Measurements from ENCODE around the gene LENEP. TPM values are rescaled to one million over a fixed set of nuclear protein-coding genes. Genes with fewer than 3 reads are reported as not detected.

Gene LENEP
- total RNA-seq, 2 experiments from 2014 or later = not detected

GRCh38 chr1:155018617-155019348 is 25.4 kb downstream of the LENEP start:
- ChIA-PET POLR2A (interaction anchor here (1.8 to 6.7 kb wide), 4 partner anchors 25 to 75 kb away, joined by 6 to 72 read pairs (median 14); partner anchors contain the start of genes LENEP, PBXIP1 and PYGO2), CTCF (interaction anchor here (0.6 to 9.7 kb wide), 7 partner anchors 20 to 75 kb away, joined by 3 to 159 read pairs (median 13); partner anchors contain the start of genes CKS1B, FLAD1, LENEP and PBXIP1)
- Histone ChIP-seq H3K27ac (ENCODE audit: low read depth in 1 of 2, low read length in 2 of 2) (peak overlapping the region; percentile 7 to 51), H3K4me3 (ENCODE audit: low read length) (no peak overlapping the region), H3K27me3 (ENCODE audit: control insufficient read depth in 1 of 2, insufficient read depth in 2 of 2, low read length in 2 of 2) (no peaks in the 10 kb centered on the region), H3K9me3 (ENCODE audit: control insufficient read depth in 1 of 2, insufficient read depth in 1 of 2, low read length in 2 of 2) (no peaks in the 10 kb centered on the region), H3K36me3 (ENCODE audit: insufficient read depth, low read length) (peaks cover 38% of the 10 kb centered on the region), H3K4me1 (ENCODE audit: insufficient read depth, low read length) (peaks cover 68% of the 10 kb centered on the region)
- peak overlapping the region; percentile 92 for H3K27ac Mint-ChIP-seq
- intact Hi-C loops (cut with DNase I, micrococcal nuclease) = loop anchor here (5.0 kb wide), 2 partner anchors 351 to 461 kb away; partner anchors contain the start of gene UBE2Q1 (in 1 of the 2)
- H3K9me3 Mint-ChIP-seq = no peaks in the 10 kb centered on the region
- DNase-seq (no peak), ATAC-seq (ENCODE audit: poor library complexity) (no peak)
- peak overlapping the region; percentile 15 for H3K4me3 Mint-ChIP-seq
- peaks cover 21% of the 10 kb centered on the region for H3K36me3 Mint-ChIP-seq (ENCODE audit: low read depth)
- no peak for TF ChIP-seq CTCF (IDR thresholded peaks at IDR 0.05)
- peaks cover 69% of the 10 kb centered on the region for H3K4me1 Mint-ChIP-seq (ENCODE audit: low read depth)
- H3K27me3 Mint-ChIP-seq = no peaks in the 10 kb centered on the region

DNA sequence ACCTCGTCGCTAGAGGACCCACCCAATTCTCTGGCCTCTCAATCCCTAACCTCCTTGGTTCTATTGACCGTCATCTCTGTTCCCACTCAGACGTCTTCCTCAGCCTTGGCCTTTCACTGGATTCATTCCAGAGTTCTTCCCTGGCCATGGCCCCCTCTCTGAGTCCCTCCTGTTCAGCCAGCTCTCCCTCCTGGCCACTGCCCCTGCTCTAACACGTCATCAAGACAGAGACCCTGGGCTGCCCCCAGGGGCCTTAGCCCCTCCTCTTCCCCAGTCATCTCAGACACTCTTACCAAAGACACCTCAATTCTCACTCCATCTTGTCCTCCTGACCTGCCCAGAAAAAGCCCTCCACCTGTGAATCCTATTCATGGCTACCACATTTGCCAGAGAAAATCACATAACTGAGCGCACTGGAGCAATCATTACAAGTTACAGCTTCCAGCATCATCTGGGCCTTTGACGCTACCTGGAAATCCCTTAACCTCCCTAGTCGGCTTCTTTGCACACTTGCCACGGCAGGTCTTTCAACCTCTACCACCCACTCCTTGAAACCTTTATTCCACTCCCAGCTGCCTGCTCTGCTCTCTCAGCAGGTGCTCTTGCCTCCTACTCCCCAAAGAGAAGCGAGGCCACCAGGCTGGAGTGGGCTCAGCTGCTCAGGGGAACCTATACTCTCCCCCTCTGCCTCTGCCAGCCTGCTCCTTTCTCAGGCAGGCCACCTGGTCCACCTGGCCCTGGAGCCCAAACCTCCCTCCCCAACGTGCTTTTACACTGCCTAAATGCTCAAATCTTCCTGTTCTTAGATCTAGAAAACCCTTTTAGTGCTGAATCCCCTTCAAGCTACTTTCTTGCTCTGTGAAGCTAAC is 26.2 kb downstream of the LENEP start:
- Histone ChIP-seq H3K9me3 (ENCODE audit: control insufficient read depth in 1 of 2, insufficient read depth in 1 of 2, low read length in 2 of 2) (no peaks in the 10 kb centered on the region), H3K36me3 (ENCODE audit: insufficient read depth, low read length) (peaks cover 31% of the 10 kb centered on the region), H3K27ac (ENCODE audit: low read depth in 1 of 2, low read length in 2 of 2) (peak overlapping the region in 1 of 2 donors; percentile 51), H3K4me3 (ENCODE audit: low read length) (no peak overlapping the region), H3K4me1 (ENCODE audit: insufficient read depth, low read length) (peaks cover 60% of the 10 kb centered on the region), H3K27me3 (ENCODE audit: control insufficient read depth in 1 of 2, insufficient read depth in 2 of 2, low read length in 2 of 2) (no peaks in the 10 kb centered on the region)
- Mint-ChIP-seq H3K4me3 (peak overlapping the region; percentile 2), H3K27me3 (no peaks in the 10 kb centered on the region), H3K4me1 (ENCODE audit: low read depth) (peaks cover 61% of the 10 kb centered on the region), H3K9me3 (no peaks in the 10 kb centered on the region), H3K27ac (peak overlapping the region; percentile 92), H3K36me3 (ENCODE audit: low read depth) (peaks cover 13% of the 10 kb centered on the region)
- TF ChIP-seq CTCF (IDR thresholded peaks at IDR 0.05) = no peak
- ChIA-PET CTCF (interaction anchor here (0.7 to 9.7 kb wide), 7 partner anchors 21 to 259 kb away, joined by 3 to 159 read pairs (median 6); partner anchors contain the start of genes ADAM15, FLAD1, LENEP and ZBTB7B), POLR2A (interaction anchor here (0.9 to 6.7 kb wide), 4 partner anchors 37 to 83 kb away, joined by 4 to 72 read pairs (median 8); partner anchors contain the start of genes FLAD1, PBXIP1, PMVK and PYGO2)
- ATAC-seq (ENCODE audit: poor library complexity) = no peak
- DNase-seq = no peak
- intact Hi-C loops (cut with DNase I, micrococcal nuclease) = loop anchor here (5.0 to 10.0 kb wide), 3 partner anchors 352 to 462 kb away; partner anchors contain the start of gene UBE2Q1 (in 1 of the 2)

All from CD4-positive, alpha-beta T cell (primary cell).